Embryonic facial prominence (tissue), 1 donor: ENCODE results near the gene COL6A2.
"Not testable (repeated sequence)": the region's sequence is repeated elsewhere in the genome, so short reads cannot be mapped to it uniquely, and the experiment has no call there.

Source experiments
- DNase-seq: peaks from one replicate; pipeline ENCODE4 v3.0.0-alpha.2; 2016; ENCODE audit errors: extremely low spot score

Gene COL6A2

GRCh38 chr21:46094401-46095082 lies 3.4 kb upstream of the COL6A2 start:
- no peak for DNase-seq

GRCh38 chr21:46095083-46095719 lies 2.7 kb upstream of the COL6A2 start:
- no peak for DNase-seq

GRCh38 chr21:46095814-46096595 lies 1.9 kb upstream of the COL6A2 start:
- DNase-seq: no peak

GRCh38 chr21:46096596-46097335 lies 1.1 kb upstream of the COL6A2 start:
- no peak for DNase-seq

- DNase-seq: no peak
Measured at GRCh38 chr21:46098303-46099141, 610 bp downstream of the COL6A2 start.

GRCh38 chr21:46099476-46099875 lies 1.6 kb downstream of the COL6A2 start:
- DNase-seq: no peak

GRCh38 chr21:46100020-46100419 lies 2.1 kb downstream of the COL6A2 start:
- DNase-seq: no peak

- no peak for DNase-seq
Measured at GRCh38 chr21:46100426-46100825, 2.5 kb downstream of the COL6A2 start.

GRCh38 chr21:46100906-46101305 lies 3.0 kb downstream of the COL6A2 start:
- no peak for DNase-seq

- no peak for DNase-seq
Measured at GRCh38 chr21:46104104-46104503, 6.2 kb downstream of the COL6A2 start.

GRCh38 chr21:46107376-46107775 lies 9.5 kb downstream of the COL6A2 start:
- not testable (repeated sequence) for DNase-seq

GRCh38 chr21:46108827-46109312 lies 11.0 kb downstream of the COL6A2 start:
- DNase-seq: no peak

- no peak for DNase-seq
Measured at GRCh38 chr21:46109313-46110221, 11.7 kb downstream of the COL6A2 start.

GRCh38 chr21:46110499-46111192 lies 12.7 kb downstream of the COL6A2 start:
- DNase-seq: no peak

GRCh38 chr21:46111193-46111571 lies 13.3 kb downstream of the COL6A2 start:
- no peak for DNase-seq

GRCh38 chr21:46111857-46112724 lies 14.2 kb downstream of the COL6A2 start:
- no peak for DNase-seq

- no peak for DNase-seq
Measured at GRCh38 chr21:46112725-46113215, 14.9 kb downstream of the COL6A2 start.

- no peak for DNase-seq
Measured at GRCh38 chr21:46113497-46114176, 15.7 kb downstream of the COL6A2 start.
